HEK293 (cell line): ENCODE data around the gene DVL1.

ENCODE experiments used
- CTCF ChIA-PET: fragments of 350-600 bp; formaldehyde crosslinking; extraction: SDS; loops from one replicate; lab custom pipeline; 2021; ENCODE audit warnings: antibody characterized with exemption; lab: Yijun Ruan, JAX
- POLR2A ChIA-PET: fragments of 300-600 bp; formaldehyde crosslinking; extraction: SDS; loops from one replicate; lab custom pipeline; 2020; ENCODE audit warnings: antibody characterized with exemption, inconsistent platforms; lab: Yijun Ruan, JAX
- H3K27ac ChIP-seq: fragments of 200-500 bp; sonication (Bioruptor generic); 2 replicates; pipeline ENCODE4 v1.5.1; 2014; ENCODE audit warnings: low read depth, low read length, control low read depth, inconsistent platforms; ENCODE audit errors: extremely low read depth
- H3K36me3 ChIP-seq, 2 experiments: fragments of 200-500 bp in 1 of 2; sonication (Bioruptor generic) in 1 of 2; 1 replicate in 1 of 2; 2 replicates in 1 of 2; pipeline ENCODE4 v1.5.1; 2014 to 2017; ENCODE audit warnings: inconsistent platforms in 2 of 2, low read length in 2 of 2; ENCODE audit not compliant: control insufficient read depth in 2 of 2, insufficient read depth in 1 of 2
- H3K4me1 ChIP-seq: fragments of 200-500 bp; sonication (Bioruptor generic); 2 replicates; pipeline ENCODE4 v1.5.1; 2014; ENCODE audit warnings: mild to moderate bottlenecking, low read length, inconsistent platforms; ENCODE audit not compliant: control insufficient read depth, insufficient read depth
- H3K4me3 ChIP-seq: 2 replicates; pipeline ENCODE4 v1.5.1; 2011; ENCODE audit warnings: low read depth, mild to moderate bottlenecking, control low read depth, low read length, moderate library complexity
- H3K9me3 ChIP-seq: fragments of 200-500 bp; sonication (Bioruptor generic); 2 replicates; pipeline ENCODE4 v1.5.1; 2014; ENCODE audit warnings: low read depth, low read length, inconsistent platforms; ENCODE audit not compliant: control insufficient read depth, insufficient read depth
- GLIS2 ChIP-seq: fragments of 450-650 bp; formaldehyde crosslinking; IDR thresholded peaks from 2 replicates; pipeline ENCODE4 v1.5.1; 2016; ENCODE audit warnings: missing biosample characterization, missing genetic modification characterization
- KLF16 ChIP-seq: fragments of 450-650 bp; formaldehyde crosslinking; IDR thresholded peaks from 2 replicates; pipeline ENCODE4 v1.5.1; 2017; ENCODE audit warnings: missing biosample characterization, missing genetic modification characterization
- KLF7 ChIP-seq: fragments of 450-650 bp; formaldehyde crosslinking; IDR thresholded peaks from 2 replicates; pipeline ENCODE4 v1.5.1; 2016; ENCODE audit warnings: missing biosample characterization, missing genetic modification characterization, borderline replicate concordance
- KLF9 ChIP-seq: fragments of 450-650 bp; formaldehyde crosslinking; IDR thresholded peaks from 2 replicates; pipeline ENCODE4 v1.5.1; 2016; ENCODE audit warnings: missing biosample characterization, missing genetic modification characterization, low read depth
- OSR2 ChIP-seq: fragments of 450-650 bp; formaldehyde crosslinking; IDR thresholded peaks from 2 replicates; pipeline ENCODE4 v1.5.1; 2016; ENCODE audit warnings: missing biosample characterization, missing genetic modification characterization
- REST ChIP-seq: fragments of 450-650 bp; formaldehyde crosslinking; IDR thresholded peaks from 2 replicates; pipeline ENCODE4 v1.5.1; 2016; ENCODE audit warnings: missing biosample characterization, missing genetic modification characterization
- ZBTB20 ChIP-seq: fragments of 450-650 bp; formaldehyde crosslinking; IDR thresholded peaks from 2 replicates; pipeline ENCODE4 v1.5.1; 2016; ENCODE audit warnings: missing biosample characterization, missing genetic modification characterization
- ZBTB48 ChIP-seq: fragments of 450-650 bp; formaldehyde crosslinking; IDR thresholded peaks from 2 replicates; pipeline ENCODE4 v1.5.1; 2016; ENCODE audit warnings: missing biosample characterization, missing genetic modification characterization
- ZIC2 ChIP-seq: fragments of 450-650 bp; formaldehyde crosslinking; IDR thresholded peaks from 2 replicates; pipeline ENCODE4 v1.5.1; 2016; ENCODE audit warnings: missing biosample characterization, missing genetic modification characterization
- ZNF184 ChIP-seq: fragments of 450-650 bp; IDR thresholded peaks from 2 replicates; pipeline ENCODE4 v1.5.1; 2018; ENCODE audit warnings: missing biosample characterization, mild to moderate bottlenecking, missing genetic modification characterization
- ZNF302 ChIP-seq: fragments of 450-650 bp; formaldehyde crosslinking; IDR thresholded peaks from 2 replicates; pipeline ENCODE4 v1.5.1; 2016; ENCODE audit warnings: missing biosample characterization, missing genetic modification characterization, low read depth
- ZNF416 ChIP-seq: fragments of 450-650 bp; formaldehyde crosslinking; IDR thresholded peaks from 2 replicates; pipeline ENCODE4 v1.5.1; 2016; ENCODE audit warnings: missing biosample characterization, missing genetic modification characterization
- ZNF560 ChIP-seq: fragments of 450-650 bp; formaldehyde crosslinking; IDR thresholded peaks from 2 replicates; pipeline ENCODE4 v1.5.1; 2017; ENCODE audit warnings: missing biosample characterization, missing genetic modification characterization, borderline replicate concordance
- ZNF596 ChIP-seq: fragments of 450-650 bp; IDR thresholded peaks from 2 replicates; pipeline ENCODE4 v1.5.0; 2018; ENCODE audit warnings: missing biosample characterization, mild to moderate bottlenecking, missing genetic modification characterization, moderate library complexity
- ZNF629 ChIP-seq: fragments of 450-650 bp; formaldehyde crosslinking; IDR thresholded peaks from 2 replicates; pipeline ENCODE4 v1.5.1; 2017; ENCODE audit warnings: missing biosample characterization, missing genetic modification characterization
- ZNF639 ChIP-seq: fragments of 450-650 bp; formaldehyde crosslinking; IDR thresholded peaks from 2 replicates; pipeline ENCODE4 v1.5.1; 2016; ENCODE audit warnings: missing biosample characterization, missing genetic modification characterization
- ZNF785 ChIP-seq: fragments of 450-650 bp; formaldehyde crosslinking; IDR thresholded peaks from 2 replicates; pipeline ENCODE4 v1.5.1; 2016; ENCODE audit warnings: missing biosample characterization, missing genetic modification characterization
- ZNF843 ChIP-seq: fragments of 450-650 bp; formaldehyde crosslinking; IDR thresholded peaks from 2 replicates; pipeline ENCODE4 v1.5.1; 2016; ENCODE audit warnings: missing biosample characterization, missing genetic modification characterization
- ZSCAN16 ChIP-seq: fragments of 450-650 bp; formaldehyde crosslinking; IDR thresholded peaks from 2 replicates; pipeline ENCODE4 v1.5.1; 2016; ENCODE audit warnings: missing biosample characterization, missing genetic modification characterization
- ZSCAN18 ChIP-seq: fragments of 450-650 bp; formaldehyde crosslinking; IDR thresholded peaks from 2 replicates; pipeline ENCODE4 v1.5.1; 2016; ENCODE audit warnings: missing biosample characterization, missing genetic modification characterization
- ZSCAN5A ChIP-seq: fragments of 450-650 bp; formaldehyde crosslinking; IDR thresholded peaks from 2 replicates; pipeline ENCODE4 v1.5.1; 2016; ENCODE audit warnings: missing biosample characterization, missing genetic modification characterization
- ZXDB ChIP-seq: fragments of 450-650 bp; formaldehyde crosslinking; IDR thresholded peaks from 2 replicates; pipeline ENCODE4 v1.5.1; 2016; ENCODE audit warnings: missing biosample characterization, missing genetic modification characterization
- TF ChIP-seq, protein P1 (sequence below): fragments of 450-650 bp; formaldehyde crosslinking; IDR thresholded peaks from 2 replicates; pipeline ENCODE4 v1.5.1; 2016; ENCODE audit warnings: missing biosample characterization, missing genetic modification characterization

Gene DVL1

DNA sequence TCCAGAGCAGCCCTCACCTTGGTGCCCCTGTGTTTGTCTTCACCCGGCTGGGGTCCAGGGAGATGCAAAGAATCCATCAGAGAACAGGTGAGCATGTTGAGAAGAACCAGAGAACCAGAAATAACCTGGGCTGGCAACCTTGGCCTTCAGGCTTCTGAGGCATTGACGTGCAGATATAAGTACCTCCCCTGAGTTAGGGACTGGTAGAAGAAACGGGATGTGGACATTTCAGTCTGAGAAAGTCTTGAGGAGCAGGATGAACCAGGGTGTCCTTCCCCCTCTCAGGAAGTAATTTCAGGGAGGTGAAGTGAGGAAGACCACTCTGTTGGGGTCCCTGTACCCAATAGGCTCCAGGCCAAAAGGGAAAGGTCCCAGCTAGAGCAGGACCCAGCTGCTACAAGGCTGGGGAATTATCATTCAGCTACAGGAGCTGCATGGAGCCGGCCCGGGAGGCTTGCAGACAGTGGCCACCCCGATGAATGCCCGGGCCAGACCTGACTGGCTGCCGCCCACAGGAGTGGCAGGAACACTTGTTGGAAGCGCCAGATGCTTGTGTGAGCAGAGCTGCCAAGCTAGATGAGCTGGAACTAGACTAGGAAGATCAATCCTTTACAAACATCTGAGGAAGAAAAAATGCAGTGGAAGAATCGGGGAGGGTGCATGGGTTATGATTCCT is 27.5 kb upstream of the DVL1 start:
- no peaks in the 10 kb centered on the region for H3K9me3 ChIP-seq
- H3K4me1 ChIP-seq: peaks cover 4% of the 10 kb centered on the region; the same call in 1 of the 2 replicates
- no peak overlapping the region for H3K27ac ChIP-seq
- peaks cover 0 to 48% of the 10 kb centered on the region in 2 experiments; a peak in 2 of 3 replicates for H3K36me3 ChIP-seq
- CTCF ChIA-PET: interaction anchor here (2.3 kb wide), 1 partner anchor 15 kb away, joined by 9 read pairs; no protein-coding TSS in a partner anchor
- POLR2A ChIA-PET: interaction anchor here (0.6 to 1.3 kb wide), 3 partner anchors 8 to 70 kb away, joined by 3 to 12 read pairs (median 4); no protein-coding TSS in a partner anchor
- TF ChIP-seq ZBTB48 (tag by site-specific recombination): peak; percentile 82
- no peak for TF ChIP-seq ZNF843
- TF ChIP-seq ZNF416 (tag by site-specific recombination): no peak
- TF ChIP-seq, all 188 proteins: peak for 1
- no peak overlapping the region for H3K4me3 ChIP-seq

- H3K9me3 ChIP-seq: no peaks in the 10 kb centered on the region
- H3K27ac ChIP-seq: peak within 1 kb of the TSS; percentile 89
- H3K4me3 ChIP-seq: peak within 1 kb of the TSS; percentile 93
- H3K36me3 ChIP-seq: peaks cover 0 to 44% of the 10 kb centered on the region in 2 experiments; a peak in 2 of 3 replicates
- CTCF ChIA-PET: interaction anchor here (1.0 to 1.6 kb wide), 3 partner anchors 13 to 23 kb away, joined by 3 to 5 read pairs (median 4); no protein-coding TSS in a partner anchor
- peaks cover 4% of the 10 kb centered on the region; the same call in 1 of the 2 replicates for H3K4me1 ChIP-seq
- POLR2A ChIA-PET: interaction anchor here (0.6 to 1.5 kb wide), 21 partner anchors 9 to 1157 kb away, joined by 3 to 36 read pairs (median 3); partner anchors contain the start of genes CCNL2, MRPL20 and SDF4
- peak; percentile 56; the same call in 1 of the 2 replicates for TF ChIP-seq KLF9
- peak; percentile 98 for TF ChIP-seq KLF16 (tag by site-specific recombination)
- TF ChIP-seq ZNF629 (tag by site-specific recombination): peak; percentile 96
- TF ChIP-seq ZSCAN18 (tag by site-specific recombination): 0 out of 2 replicates have a peak, but pooled peaks have one; percentile 59
- peak; percentile 96 for TF ChIP-seq ZNF639 (tag by site-specific recombination)
- TF ChIP-seq ZNF785 (tag by site-specific recombination): peak; percentile 94
- no peak for TF ChIP-seq ZNF596 (tag by site-specific recombination)
- peak; percentile 100 for TF ChIP-seq ZSCAN5A (tag by site-specific recombination)
- peak; percentile 62 for TF ChIP-seq OSR2 (tag by site-specific recombination)
- peak; percentile 71; the same call in 1 of the 2 replicates for TF ChIP-seq KLF7 (tag by site-specific recombination)
- no peak for TF ChIP-seq ZNF560 (tag by site-specific recombination)
- TF ChIP-seq, protein P1, sequence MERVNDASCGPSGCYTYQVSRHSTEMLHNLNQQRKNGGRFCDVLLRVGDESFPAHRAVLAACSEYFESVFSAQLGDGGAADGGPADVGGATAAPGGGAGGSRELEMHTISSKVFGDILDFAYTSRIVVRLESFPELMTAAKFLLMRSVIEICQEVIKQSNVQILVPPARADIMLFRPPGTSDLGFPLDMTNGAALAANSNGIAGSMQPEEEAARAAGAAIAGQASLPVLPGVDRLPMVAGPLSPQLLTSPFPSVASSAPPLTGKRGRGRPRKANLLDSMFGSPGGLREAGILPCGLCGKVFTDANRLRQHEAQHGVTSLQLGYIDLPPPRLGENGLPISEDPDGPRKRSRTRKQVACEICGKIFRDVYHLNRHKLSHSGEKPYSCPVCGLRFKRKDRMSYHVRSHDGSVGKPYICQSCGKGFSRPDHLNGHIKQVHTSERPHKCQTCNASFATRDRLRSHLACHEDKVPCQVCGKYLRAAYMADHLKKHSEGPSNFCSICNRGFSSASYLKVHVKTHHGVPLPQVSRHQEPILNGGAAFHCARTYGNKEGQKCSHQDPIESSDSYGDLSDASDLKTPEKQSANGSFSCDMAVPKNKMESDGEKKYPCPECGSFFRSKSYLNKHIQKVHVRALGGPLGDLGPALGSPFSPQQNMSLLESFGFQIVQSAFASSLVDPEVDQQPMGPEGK: peak; percentile 99
- peak; percentile 95 for TF ChIP-seq ZNF184 (tag by site-specific recombination)
- peak; percentile 55 for TF ChIP-seq ZIC2 (tag by site-specific recombination)
- TF ChIP-seq ZXDB: peak; percentile 99
- peak; percentile 89 for TF ChIP-seq ZNF302 (tag by site-specific recombination)
- TF ChIP-seq GLIS2: peak; percentile 71
- TF ChIP-seq ZSCAN16 (tag by site-specific recombination): peak; percentile 84
- TF ChIP-seq ZBTB20 (tag by site-specific recombination): peak; percentile 82
- peak; percentile 62 for TF ChIP-seq REST (tag by site-specific recombination)
Observed at GRCh38 chr1:1374929-1375662, 25.9 kb upstream of the DVL1 start, which contains the start of gene AURKAIP1. AURKAIP1 (minus strand) TSS chr1:1375207; CDS start chr1:1374756, 451 bp downstream.
